HL-60 (cell line): ENCODE measurements around the gene ZP2.

Experiments used
- CTCF ChIP-seq: IDR thresholded peaks from one replicate; pipeline ENCODE4 v1.5.1; 2011; ENCODE audit warnings: low read length, control low read depth, inconsistent platforms; ENCODE audit not compliant: insufficient read depth
- GABPA ChIP-seq: IDR thresholded peaks from 2 replicates; pipeline ENCODE4 v1.6.1; 2012; ENCODE audit warnings: low read depth
- POLR2AphosphoS5 ChIP-seq: IDR thresholded peaks from 2 replicates; pipeline ENCODE4 v1.6.1; 2012; ENCODE audit warnings: low read depth
- TF ChIP-seq, protein P1 (sequence below): IDR thresholded peaks from 2 replicates; pipeline ENCODE4 v1.6.1; 2012; ENCODE audit warnings: low read depth; ENCODE audit not compliant: insufficient replicate concordance

GRCh38 chr16:21190599-21190998 lies 20.8 kb downstream of the ZP2 start:
- TF ChIP-seq POLR2AphosphoS5 (no peak), CTCF (no peak), GABPA (no peak)
- TF ChIP-seq, protein P1, sequence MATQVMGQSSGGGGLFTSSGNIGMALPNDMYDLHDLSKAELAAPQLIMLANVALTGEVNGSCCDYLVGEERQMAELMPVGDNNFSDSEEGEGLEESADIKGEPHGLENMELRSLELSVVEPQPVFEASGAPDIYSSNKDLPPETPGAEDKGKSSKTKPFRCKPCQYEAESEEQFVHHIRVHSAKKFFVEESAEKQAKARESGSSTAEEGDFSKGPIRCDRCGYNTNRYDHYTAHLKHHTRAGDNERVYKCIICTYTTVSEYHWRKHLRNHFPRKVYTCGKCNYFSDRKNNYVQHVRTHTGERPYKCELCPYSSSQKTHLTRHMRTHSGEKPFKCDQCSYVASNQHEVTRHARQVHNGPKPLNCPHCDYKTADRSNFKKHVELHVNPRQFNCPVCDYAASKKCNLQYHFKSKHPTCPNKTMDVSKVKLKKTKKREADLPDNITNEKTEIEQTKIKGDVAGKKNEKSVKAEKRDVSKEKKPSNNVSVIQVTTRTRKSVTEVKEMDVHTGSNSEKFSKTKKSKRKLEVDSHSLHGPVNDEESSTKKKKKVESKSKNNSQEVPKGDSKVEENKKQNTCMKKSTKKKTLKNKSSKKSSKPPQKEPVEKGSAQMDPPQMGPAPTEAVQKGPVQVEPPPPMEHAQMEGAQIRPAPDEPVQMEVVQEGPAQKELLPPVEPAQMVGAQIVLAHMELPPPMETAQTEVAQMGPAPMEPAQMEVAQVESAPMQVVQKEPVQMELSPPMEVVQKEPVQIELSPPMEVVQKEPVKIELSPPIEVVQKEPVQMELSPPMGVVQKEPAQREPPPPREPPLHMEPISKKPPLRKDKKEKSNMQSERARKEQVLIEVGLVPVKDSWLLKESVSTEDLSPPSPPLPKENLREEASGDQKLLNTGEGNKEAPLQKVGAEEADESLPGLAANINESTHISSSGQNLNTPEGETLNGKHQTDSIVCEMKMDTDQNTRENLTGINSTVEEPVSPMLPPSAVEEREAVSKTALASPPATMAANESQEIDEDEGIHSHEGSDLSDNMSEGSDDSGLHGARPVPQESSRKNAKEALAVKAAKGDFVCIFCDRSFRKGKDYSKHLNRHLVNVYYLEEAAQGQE, result no peak
